Pancreas (tissue), 10 donors: Measurements from ENCODE around the gene AGO3. TPM values are rescaled to one million over a fixed set of nuclear protein-coding genes. Genes with fewer than 3 reads are reported as not detected.

Experiments used
- ATAC-seq, 4 donors: fragments of 200-7000 bp; cut with Tn5 transposase; one replicate each; pipeline versions ENCODE4 v1.8.0 to v1.9.1; 2020; ENCODE audit warnings: mild to moderate bottlenecking in 4 of 4, moderate library complexity in 4 of 4
- DNase-seq, 6 donors: peaks; one replicate each; pipeline ENCODE4 v3.0.0-alpha.2; 2020
- FAIRE-seq: peaks from 2 replicates; lab custom pipeline; 2012; peaks lifted over from hg19 to GRCh38; lab: Jason Lieb, UNC
- H3K27ac ChIP-seq, 4 donors: fragments of 200-600 bp; sonication (generic); 1 replicate in 3 of 4; 2 replicates in 1 of 4; pipeline versions ENCODE4 v1.5.0 to v1.8.0; 2020
- H3K27me3 ChIP-seq, 4 donors: fragments of 200-600 bp; one replicate each; pipeline ENCODE4 v1.8.0; 2021
- H3K36me3 ChIP-seq, 3 donors: fragments of 200-600 bp; sonication (generic) in 1 of 3; one replicate each; pipeline versions ENCODE4 v1.5.0 to v1.8.0; 2020 to 2021
- H3K4me1 ChIP-seq, 3 donors: fragments of 200-600 bp; one replicate each; pipeline ENCODE4 v1.8.0; 2021
- H3K4me3 ChIP-seq, 4 donors: fragments of 200-600 bp; sonication (generic) in 2 of 4; one replicate each; pipeline versions ENCODE4 v1.5.0 to v1.8.0; 2020 to 2021
- H3K9me3 ChIP-seq, 4 donors: fragments of 200-600 bp; one replicate each; pipeline ENCODE4 v1.8.0; 2021
- CTCF ChIP-seq, 4 donors: fragments of 200-600 bp; sonication (generic) in 3 of 4; IDR thresholded peaks; one replicate each; pipeline versions ENCODE4 v1.5.0 to v1.8.0; 2021; ENCODE audit warnings: antibody characterized with exemption in 4 of 4
- WGBS, 2 donors: extraction: QIAGEN DNeasy Blood & Tissue Kit; methylation state at CpG; one replicate each; pipeline ENCODE4 v1.1.7; 2013; 5-methylcytosine and 5-hydroxymethylcytosine counted together
- intact Hi-C, 3 donors: fragments of 100-400 bp; cut with DNase I; formaldehyde crosslinking; loops; one replicate each; pipeline versions ENCODE4 v1.11.1 to v1.14.2; 2022
- polyA plus RNA-seq, 2 donors: library from polyadenylated mRNA; stranded (reverse); fragments of 200-250 nt; gene quantifications; one replicate each; pipeline ENCODE4 v1.2.3, GENCODE V29; 2013
- total RNA-seq, 6 donors: library from RNA; stranded (reverse); fragmentation: NEBNext Ultra II Directional in 4 of 6; extraction: Animal tissue kit (Norgen Biotek cat#: 25700) in 4 of 6; gene quantifications; one replicate each; pipeline versions ENCODE4 v1.2.1 to v1.2.4, GENCODE V29; 2021 to 2023
- donor health status: healthy with polysubstance abuse.
- donor health status: DM: no; HTN: no; CAD: no; lungs with moderate emphysema.
- donor health status: DM: no; HTN: no; CAD: no.
- donor health status: control.
- donor health status: control.
- donor health status: Bipolar disorder and iron deficiency.
- donor health status: DM: yes; HTN: yes; CAD: no.
- donor health status: DM: no; HTN: no; CAD: no.
- donor health status: DM: no; HTN: no; CAD: no.
- donor health status: DM: yes; HTN: yes; CAD: no.

Gene AGO3
- total and polyA plus RNA-seq, 8 donors = 2.2 to 16.6 (median 9.5) TPM

- Histone ChIP-seq H3K4me1 (no peaks in the 10 kb centered on the region), H3K9me3 (no peaks in the 10 kb centered on the region), H3K4me3 (no peak overlapping the region), H3K27ac (no peak overlapping the region), H3K27me3 (no peaks in the 10 kb centered on the region), H3K36me3 (no peaks in the 10 kb centered on the region)
- FAIRE-seq (no peak), ATAC-seq (peak in 2 of 4 donors; percentile 63 to 64), DNase-seq (no peak)
- TF ChIP-seq CTCF (IDR thresholded peaks at IDR 0.05) = no peak
- intact Hi-C loops = no loop called here
Measured at GRCh38 chr1:36034692-36035091, 103.8 kb downstream of the AGO3 start.

- no peaks in the 10 kb centered on the region for H3K36me3 ChIP-seq
- no peak for ATAC-seq
- no peak for FAIRE-seq
- H3K4me3 ChIP-seq = no peak overlapping the region
- H3K4me1 ChIP-seq = no peaks in the 10 kb centered on the region
- intact Hi-C loops = no loop called here
- TF ChIP-seq CTCF (IDR thresholded peaks at IDR 0.05) = no peak
- H3K27me3 ChIP-seq = no peaks in the 10 kb centered on the region
- no peaks in the 10 kb centered on the region for H3K9me3 ChIP-seq
- H3K27ac ChIP-seq = no peak overlapping the region
- WGBS, 2 donors = 81 to 84% methylated on average over 3 of the region's 3 CpGs
- DNase-seq = no peak
Measured at GRCh38 chr1:36035154-36035553, 104.2 kb downstream of the AGO3 start.

- no peak for TF ChIP-seq CTCF (IDR thresholded peaks at IDR 0.05)
- no peak for ATAC-seq
- no peak for FAIRE-seq
- Histone ChIP-seq H3K36me3 (peaks cover 3 to 10% (median 4%) of the 10 kb centered on the region in 3 donors), H3K27me3 (no peaks in the 10 kb centered on the region), H3K4me3 (no peak overlapping the region), H3K27ac (no peak overlapping the region), H3K4me1 (no peaks in the 10 kb centered on the region), H3K9me3 (no peaks in the 10 kb centered on the region)
- DNase-seq = no peak
- intact Hi-C loops = no loop called here
- WGBS, 2 donors = 70 to 71% methylated on average over 2 of the region's 2 CpGs
Measured at GRCh38 chr1:36040238-36040637, 109.3 kb downstream of the AGO3 start.

- Histone ChIP-seq H3K27me3 (no peaks in the 10 kb centered on the region), H3K36me3 (no peaks in the 10 kb centered on the region), H3K4me1 (no peaks in the 10 kb centered on the region), H3K27ac (no peak overlapping the region), H3K4me3 (no peak overlapping the region), H3K9me3 (peaks cover 0 to 3% (median 0%) of the 10 kb centered on the region in 4 donors)
- TF ChIP-seq CTCF (IDR thresholded peaks at IDR 0.05) = no peak
- DNase-seq (no peak), ATAC-seq (no peak), FAIRE-seq (no peak)
- intact Hi-C loops = no loop called here
Measured at GRCh38 chr1:36051821-36052220, 120.9 kb downstream of the AGO3 start.

GRCh38 chr1:36053978-36054377 lies 123.1 kb downstream of the AGO3 start:
- H3K36me3 ChIP-seq = no peaks in the 10 kb centered on the region
- no peaks in the 10 kb centered on the region for H3K4me1 ChIP-seq
- TF ChIP-seq CTCF (IDR thresholded peaks at IDR 0.05) = no peak
- FAIRE-seq (no peak), ATAC-seq (no peak), DNase-seq (no peak)
- no peak overlapping the region for H3K27ac ChIP-seq
- no peaks in the 10 kb centered on the region for H3K27me3 ChIP-seq
- no peak overlapping the region for H3K4me3 ChIP-seq
- no peaks in the 10 kb centered on the region for H3K9me3 ChIP-seq
- intact Hi-C loops = no loop called here
